Activated CD4-positive, CD25-positive, alpha-beta regulatory T cell (primary cell): ENCODE measurements around the gene SRBD1.

Experiments
- DNase-seq, 4 experiments: peaks; one replicate each; lab custom pipeline; 2025; lab: John Stamatoyannopoulos, UW

SRBD1 gene

DNA sequence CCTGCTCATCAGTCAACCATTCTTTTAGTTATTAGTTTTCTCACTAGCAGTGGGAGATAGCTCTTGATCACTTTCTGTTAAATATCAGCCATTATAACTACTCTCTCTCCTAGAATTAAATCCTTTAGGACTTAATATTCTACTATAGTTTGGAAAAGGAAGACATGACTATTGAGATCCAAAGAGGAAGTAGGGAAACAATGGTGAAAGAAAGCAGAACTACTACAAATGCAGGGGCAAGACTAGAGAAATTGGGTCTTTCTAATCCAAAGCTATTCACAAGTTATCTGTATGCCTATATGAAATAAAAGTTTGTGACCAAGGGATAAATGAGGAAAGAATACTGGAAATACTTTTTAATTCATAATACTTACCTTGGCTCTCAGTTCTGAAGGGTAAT is 65.1 kb downstream of the SRBD1 start:
- no peak for DNase-seq

DNA sequence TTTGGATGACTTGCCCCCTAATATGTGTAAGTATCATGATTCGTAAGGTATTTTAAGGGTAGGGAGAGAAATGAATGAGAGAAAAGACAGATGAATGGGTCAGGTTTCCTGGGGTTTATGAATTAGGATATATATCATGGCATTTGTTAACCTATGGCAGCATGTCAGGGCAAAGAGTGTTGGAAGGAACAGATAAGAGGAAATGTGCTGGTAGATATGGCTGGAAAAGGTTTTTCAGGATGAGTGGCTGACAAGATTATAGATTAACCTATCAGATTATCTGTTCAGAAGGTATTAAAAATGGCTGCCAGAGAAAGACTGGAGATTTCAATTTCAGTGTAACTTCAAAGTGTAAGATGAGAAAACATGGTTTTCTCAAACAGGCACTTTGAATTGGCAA is 67.8 kb downstream of the SRBD1 start:
- no peak for DNase-seq

DNA sequence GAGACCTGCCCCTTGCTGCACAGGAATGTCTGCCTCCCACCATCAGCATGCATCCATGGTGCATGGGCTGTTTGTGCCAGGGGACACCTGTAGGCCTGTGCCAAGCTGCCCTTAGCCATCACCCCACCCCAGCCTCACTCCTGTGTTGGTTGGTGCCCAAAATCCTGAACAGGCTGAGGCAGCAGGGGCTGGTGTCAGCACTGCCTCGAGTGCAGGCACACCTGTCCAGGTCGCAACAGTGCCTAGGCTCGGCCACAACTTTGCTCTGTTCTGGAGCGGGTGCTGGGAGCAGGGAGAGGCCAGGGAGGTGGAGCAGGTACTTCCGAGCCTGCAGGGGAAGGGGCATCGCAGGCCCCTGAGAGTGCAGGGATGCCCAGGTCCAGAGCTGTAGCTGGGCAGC is 69.1 kb downstream of the SRBD1 start:
- no peak for DNase-seq

DNA sequence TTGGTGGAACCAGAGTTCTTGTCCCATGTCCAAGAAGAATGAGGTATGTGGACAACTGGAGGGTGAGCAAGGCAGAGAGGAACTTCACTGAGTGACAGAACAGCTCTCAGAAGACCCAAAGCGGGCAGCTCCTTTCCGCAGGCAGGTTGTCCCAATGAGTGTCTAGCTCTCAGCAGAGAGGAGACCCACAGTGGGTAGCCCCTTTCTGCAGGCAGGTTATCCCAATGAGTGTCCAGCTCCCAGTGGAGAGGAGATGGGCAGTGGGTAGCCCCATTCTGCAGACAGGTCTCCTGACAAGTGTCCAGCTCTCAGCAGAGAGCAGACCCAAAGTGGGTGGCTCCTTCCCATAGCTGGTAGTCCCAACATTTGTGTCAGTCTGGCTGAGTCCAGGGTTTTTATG is 69.6 kb downstream of the SRBD1 start:
- DNase-seq, result no peak

DNA sequence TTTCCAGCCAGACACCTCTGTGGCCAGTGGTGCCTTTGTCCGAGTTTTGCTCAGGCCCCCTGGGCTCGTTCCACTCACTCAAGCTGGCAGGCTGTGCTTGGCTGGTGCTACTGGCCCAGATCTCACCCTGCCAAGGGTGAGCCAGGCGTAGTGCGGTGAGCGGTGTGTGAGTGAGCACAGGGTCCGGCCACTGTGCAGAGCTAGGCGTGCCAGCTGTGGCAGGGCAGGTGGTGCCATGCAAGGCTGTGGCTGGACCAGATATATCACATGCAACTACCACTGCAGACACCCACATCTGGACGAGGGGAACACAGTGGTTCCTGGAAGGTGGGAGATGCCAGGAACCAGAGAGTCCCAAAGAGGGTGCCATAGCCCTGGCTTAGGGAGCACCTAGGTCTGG is 70.1 kb downstream of the SRBD1 start:
- no peak for DNase-seq

DNA sequence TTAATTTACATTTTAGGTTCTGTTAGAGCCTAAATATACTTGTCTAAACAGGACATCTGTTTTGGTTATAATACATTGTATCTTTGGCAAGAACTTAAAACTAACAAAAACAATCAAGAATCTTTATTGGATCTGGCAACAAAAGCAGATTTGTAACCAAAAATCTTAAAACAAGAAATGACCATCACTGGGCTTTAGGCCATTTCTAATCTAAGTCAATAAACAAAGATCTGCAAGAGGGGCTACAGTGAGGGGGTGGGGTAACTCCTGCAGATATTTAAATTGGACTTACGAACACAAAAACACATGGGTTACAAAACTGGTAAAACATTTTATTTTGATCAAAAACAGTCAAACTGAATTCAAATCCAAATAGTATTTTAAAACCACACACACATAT is 77.3 kb downstream of the SRBD1 start:
- no peak for DNase-seq

DNA sequence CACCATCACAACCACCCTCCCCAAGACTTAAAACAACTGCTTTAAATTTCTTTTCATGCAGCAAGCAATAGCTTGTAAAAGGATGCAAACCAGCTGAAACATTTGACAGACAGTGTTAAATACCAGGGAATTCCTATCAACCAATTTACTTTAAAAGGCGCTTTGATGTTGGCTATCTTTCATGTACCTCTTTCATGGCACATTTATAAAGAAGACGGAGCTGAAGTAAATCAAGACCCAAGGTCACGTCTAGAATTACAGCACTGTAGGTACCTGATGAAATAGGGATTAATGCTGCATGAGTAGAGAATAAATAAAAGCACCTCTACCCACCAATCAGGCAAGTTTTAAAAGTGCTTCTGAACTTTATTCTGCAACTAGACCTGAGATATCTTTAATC is 78.9 kb downstream of the SRBD1 start:
- no peak for DNase-seq

DNA sequence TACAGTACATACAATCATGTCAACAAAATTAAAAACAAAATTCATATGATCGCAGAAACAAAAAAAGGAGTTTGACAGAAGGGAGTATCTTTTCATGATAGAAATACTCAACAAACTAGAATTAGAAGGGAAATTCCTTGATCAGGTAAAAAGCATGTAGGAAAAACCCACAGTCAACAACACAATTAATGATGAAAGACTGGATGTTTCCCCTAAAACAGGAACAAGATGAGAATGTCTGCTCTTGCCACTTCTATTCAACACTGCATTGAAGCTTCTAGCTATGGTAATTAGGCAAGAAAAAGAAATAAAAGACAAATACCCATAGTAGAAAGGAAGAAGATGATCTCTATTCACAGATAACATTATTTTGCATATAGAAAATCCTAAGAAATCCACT is 87.1 kb downstream of the SRBD1 start:
- no peak for DNase-seq

DNA sequence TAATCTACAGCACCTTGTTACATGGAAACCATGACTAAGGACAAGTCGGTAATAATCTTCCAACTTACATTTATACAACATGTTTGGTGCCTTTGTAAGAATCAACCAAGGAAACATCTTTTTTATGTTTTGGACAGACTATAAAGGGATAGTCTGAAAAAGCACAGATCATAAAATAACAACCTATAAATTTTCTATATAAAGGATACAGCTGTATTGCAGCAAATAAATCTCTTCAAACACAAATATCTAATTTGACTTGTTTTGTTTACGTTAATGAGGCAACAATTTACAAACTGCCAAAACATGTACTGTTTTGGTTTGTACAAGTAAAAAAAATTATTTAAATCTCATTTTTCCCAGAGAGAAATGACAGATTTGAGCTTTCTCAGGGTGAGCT is 92.5 kb downstream of the SRBD1 start:
- no peak for DNase-seq

DNA sequence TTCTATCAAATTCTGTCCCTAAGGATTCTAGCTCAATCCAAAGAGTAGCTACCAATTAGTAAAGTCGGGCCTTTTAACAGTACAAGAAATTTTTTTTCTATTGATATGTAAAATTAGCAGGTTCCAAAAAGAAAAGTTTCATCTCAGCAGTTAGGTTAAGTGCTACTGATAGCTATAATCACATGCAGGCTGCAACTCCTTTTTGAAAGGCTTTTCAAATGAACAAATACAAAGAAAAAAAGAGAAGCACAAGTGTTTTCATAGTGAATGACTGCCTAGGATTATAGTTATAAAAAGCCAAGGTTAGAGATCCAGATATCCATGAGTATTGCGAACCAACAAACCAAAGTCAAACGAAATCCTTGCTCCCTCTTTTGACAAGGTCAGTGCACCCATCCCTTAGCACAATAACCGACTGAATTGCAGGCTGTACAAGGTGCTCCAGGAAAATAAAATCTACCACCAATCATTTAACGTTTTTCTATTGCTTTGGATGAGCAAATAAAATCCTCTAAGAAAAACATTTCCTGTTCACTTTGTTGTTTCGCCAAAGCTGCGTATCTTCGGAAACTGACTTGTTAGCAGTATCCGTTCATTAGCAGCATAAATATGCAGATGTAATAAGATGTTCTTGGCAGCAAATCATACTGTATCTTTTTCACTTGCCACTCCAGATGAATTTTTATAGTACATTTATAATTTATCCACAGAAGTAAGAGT is 100.2 kb downstream of the SRBD1 start:
- no peak for DNase-seq

DNA sequence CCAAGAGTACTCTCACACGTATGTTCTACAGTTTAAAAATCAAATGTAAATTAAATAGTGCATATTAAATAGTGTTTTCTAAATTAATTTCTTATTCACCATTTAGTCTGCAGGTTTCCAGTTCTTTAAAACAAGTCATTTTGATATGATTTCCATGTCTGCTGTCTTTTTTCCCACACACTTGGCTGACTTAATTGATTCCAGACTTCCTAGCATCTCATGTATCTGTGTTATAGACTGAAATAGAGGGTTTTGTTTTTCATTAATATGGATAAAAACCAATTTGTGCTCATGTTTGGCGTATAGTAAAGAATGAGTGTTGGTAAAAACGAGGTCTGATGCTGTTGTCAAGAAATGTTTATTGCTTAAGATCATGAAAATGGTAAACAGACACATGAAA is 104.3 kb downstream of the SRBD1 start:
- no peak for DNase-seq

DNA sequence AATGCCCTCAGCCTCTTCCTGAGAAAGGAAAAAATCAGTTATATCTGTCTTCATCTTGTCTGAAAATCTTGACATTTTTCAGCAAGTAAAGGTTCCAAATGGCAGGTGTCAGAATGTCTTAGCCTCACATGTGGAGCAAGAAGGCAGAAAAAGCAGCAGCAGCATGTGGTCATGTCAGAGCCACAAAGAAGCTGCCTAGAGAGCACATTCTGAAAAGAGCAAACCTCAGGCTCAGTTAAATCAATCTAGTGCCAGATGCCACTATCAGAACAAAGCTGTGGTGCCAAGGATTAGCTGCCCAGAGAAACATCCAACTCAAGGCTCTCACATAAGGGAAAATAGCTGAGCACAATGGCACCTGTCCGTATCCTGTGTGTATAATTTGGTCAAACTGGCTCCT is 105.9 kb downstream of the SRBD1 start:
- DNase-seq, result no peak

DNA sequence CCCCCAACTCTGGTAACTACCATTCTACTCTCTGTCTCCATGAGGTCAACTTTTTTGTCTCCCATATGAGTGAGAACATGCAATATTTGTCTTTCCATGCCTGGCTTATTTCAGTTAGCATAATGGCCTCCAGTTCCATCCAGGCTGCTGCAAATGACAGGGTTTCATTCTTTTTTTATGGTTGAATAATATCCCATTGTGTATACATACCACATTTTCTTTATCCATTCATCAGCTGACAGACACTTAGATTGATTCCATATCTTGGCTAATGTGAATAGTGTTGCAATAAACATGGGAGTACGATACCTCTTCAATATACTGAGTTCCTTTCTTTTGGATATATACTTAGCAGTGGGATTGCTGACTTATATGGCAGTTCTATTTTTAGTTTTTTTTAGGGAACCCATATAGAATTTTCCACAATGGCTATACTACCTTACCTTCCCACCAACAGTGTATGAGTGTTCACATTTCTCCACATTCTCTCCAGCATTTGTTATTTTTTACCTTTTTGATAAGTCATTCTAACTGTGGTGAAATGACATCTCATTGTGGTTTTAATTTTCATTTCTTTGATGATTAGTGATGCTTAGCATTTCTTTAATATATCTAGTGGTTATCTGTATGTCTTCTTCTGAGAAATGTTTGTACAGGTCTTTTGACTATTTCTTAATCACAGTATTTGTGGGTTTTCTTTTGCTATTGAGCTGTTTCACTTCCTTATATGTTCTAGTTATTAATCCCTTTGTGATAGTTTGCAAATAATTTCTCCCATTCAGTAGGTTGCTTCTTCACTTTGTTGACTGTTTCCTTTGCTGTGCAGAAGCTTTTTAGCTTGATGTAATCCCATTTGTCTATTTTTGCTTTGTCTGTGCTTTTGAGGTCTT is 112.2 kb downstream of the SRBD1 start:
- no peak for DNase-seq

DNA sequence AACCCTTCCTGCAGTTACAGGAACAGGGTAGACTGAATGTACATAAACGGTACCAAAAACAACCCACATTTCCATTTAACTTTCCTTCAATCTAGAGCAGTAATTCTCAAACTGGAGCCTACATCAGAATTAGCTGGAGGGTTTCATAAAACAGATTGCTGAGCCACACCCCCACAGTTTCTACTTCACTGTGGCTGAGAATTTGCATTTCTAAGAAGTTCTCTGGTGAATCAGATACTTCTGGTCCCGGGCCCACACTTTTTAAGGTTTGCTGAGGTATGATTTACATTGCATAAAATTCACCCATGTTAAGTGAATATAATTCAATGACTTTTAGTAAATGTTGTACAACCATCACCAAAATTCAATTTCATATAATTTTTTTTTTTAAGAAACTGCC is 113.7 kb downstream of the SRBD1 start:
- no peak for DNase-seq

DNA sequence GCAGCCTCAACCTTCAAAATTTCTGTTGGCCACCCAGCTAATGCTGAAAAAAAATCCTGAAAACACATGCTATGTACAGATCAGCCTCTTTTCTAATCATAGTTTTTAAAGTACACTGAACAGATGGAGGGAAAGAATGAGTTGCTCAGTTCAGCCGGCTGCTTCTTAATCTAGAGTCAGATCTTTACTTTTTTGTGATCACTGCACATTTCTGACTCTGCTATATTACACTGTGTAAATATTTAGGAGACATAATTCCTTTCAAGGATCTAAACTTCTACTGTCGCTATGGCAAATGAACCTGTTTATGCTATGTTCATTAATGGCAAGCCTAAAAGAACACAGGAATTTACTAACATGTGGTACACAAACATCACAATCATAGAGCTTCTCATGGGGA is 114.2 kb downstream of the SRBD1 start:
- no peak for DNase-seq

DNA sequence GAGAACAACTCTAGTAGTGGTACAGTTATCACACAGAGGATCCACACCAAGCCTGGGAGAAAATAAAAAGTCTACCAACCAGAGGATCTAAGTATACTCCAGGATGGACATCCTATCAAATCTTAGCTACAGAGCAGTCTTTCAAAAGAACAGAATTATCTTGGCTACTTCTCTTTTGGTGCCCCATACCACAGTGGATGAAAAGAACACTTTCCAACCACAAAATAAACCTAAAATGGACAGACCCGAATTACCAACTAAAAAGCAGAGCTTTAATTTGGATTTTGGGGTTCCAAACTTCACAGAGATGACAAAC is 116.1 kb downstream of the SRBD1 start:
- DNase-seq, result no peak

DNA sequence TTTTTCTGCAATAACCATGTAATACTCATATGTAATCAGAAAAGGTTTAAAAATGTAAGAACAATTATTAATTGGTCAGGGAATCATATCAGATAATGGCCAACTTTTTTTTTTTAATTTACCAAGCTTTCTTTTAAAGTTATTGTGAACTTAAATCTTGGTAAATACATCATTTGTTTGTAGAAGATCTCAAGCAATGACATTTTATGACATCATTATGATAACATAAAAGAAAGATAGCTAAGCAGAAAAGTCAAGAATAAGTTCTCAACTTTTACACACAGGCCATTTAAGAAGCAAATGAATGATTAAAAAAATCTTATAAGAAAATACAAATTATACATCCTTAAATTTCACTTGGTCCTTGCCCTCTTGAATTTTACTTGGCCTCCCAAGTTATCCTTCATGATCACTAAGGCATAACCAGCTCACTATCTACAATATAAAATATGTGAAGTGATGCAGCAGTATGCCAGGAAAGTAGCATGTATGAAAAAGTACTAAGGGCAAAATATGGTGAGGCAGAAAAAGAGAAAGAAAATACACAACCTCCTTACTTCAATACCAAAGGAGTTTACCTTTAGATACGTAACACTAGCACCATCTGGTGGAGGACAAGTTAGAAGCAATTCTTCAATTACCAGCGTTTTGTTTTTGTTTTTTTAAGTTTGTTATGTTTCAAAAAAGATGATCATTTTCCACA is 116.6 kb downstream of the SRBD1 start:
- DNase-seq, result no peak

DNA sequence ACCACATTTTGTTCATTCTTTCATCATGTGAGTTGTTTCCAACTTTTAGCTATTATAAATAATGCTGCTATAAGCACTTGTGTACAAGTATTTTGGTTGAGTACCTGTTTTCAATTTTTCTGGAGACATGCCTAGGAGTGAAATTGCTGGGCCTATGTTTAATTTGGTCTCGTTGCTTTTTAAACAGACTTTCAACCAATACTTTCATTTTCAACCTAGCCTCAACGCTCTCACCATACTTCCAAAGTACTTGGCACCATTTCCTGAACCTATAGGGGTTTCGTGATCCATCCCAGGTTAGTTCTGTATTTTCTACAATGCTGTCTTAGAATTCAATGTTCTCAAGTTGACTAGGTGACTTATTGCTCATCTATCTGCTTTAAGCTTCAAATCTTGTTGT is 126.1 kb downstream of the SRBD1 start:
- no peak for DNase-seq

DNA sequence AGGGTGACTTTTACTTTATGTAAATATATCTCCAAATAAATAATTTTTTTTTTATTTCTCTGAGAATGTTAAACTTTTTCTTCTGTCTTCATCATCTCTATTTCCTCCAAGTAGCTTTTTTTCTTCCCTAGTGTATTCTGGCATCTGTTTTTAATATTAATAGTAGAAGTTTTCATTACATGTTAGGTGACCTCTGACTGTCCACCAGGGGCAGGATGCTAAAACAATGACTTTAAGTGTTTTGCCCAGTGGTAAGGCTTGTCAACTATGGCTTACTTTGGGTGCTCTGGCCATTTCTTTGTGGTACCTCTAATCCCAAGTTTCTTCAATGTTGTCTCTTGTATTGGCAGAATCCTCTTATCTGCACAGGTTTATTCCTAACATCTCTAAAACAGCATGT is 127.1 kb downstream of the SRBD1 start:
- DNase-seq, result no peak

DNA sequence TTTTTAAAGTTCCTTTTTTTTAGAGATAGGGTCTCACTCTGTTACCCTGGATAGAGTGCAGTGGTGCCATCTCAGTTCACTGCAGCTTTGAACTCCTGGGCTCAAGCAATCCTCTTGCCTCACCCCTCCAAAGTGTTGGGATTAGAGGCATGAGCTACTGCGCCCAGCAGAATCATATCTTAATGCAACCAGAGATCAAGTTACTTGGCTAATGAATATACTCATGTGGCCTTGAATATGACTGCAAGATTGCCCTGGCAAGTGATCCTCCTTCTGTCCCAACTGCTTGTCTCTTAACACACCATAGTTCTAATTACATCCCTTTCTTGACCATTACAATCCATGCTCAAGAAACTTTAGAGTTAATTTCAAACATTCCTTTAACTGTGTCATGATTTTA is 133.5 kb downstream of the SRBD1 start:
- no peak for DNase-seq

DNA sequence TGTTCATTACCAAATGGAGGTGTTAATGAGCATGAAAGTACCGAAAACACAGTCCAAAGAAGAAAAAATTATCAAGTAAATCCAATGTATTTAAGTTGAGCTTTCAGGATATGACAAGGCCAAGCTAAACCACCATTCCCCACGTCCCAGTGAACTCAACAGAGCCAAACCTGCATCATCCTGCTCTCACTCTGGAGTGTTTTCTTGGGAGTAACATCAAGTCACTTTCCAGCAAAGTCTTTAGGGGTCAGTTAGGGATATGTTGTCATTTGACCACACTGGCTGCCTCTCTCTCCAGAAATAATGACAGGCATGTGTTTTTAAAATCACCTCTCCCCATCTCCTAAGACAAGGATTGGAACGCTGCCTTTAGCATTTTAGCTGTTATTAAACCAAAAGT is 140.5 kb downstream of the SRBD1 start:
- DNase-seq, result no peak

DNA sequence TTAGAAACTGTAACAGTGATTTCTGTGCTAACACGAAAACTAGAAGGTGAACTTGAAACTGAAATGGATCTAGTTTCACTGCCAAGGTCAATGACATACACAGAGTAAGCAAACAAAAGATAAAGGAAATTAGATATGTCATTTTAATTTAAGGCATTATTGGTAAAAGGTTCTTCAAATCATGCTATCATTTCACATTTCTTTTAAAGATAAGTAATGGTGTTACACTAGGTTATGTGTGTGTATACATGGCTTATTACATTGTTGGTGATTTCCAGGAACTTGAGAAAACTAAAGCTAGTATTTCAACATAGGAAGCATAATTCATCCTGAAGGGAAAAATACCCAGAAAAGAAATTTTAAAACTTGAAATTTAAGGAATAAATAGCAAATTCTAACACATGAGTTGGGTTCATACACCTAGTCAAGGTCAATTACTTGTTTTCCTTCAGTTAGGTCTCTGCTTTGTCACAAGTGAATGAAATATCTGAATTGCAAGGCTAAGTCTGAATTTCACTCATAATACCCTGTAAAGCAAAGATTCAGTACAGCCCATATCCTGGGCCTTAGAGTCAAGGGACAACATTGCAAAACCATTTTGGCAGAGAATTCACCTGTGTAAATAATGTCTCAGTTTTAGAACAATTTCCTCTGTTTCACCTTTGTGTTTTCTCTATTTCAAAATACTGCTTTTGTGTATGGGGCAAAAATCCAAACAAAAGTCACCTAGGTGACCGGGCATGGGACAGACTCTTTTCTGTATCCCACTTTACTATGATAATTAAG is 141.6 kb downstream of the SRBD1 start:
- no peak for DNase-seq
